HG02938 (cell line): ENCODE results near the gene TMEM9B.
"Not testable (repeated sequence)": the region's sequence is repeated elsewhere in the genome, so short reads cannot be mapped to it uniquely, and the experiment has no call there.

ENCODE experiments used
- ATAC-seq: cut with Tn5 transposase; IDR thresholded peaks from one replicate; pipeline ENCODE4 v1.9.1; 2021; ENCODE audit warnings: mild to moderate bottlenecking, moderate library complexity; ENCODE audit not compliant: unreplicated experiment

Gene TMEM9B

DNA sequence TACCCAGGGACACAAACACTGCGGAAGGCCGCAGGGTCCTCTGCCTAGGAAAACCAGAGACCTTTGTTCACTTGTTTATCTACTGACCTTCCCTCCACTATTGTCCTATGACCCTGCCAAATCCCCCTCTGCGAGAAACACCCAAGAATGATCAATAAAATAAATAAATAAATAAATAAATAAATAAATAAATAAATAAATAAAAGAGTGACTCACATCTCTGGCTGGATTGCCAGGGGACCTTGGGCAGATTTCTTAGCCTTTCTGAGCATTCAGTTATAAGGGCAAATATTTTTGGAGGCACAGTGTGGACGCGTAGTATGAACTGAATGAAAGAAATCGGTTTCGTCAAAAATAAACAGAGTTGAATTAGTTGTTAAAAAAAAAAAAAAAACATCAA lies 15.1 kb upstream of the TMEM9B start:
- ATAC-seq, result not testable (repeated sequence)

DNA sequence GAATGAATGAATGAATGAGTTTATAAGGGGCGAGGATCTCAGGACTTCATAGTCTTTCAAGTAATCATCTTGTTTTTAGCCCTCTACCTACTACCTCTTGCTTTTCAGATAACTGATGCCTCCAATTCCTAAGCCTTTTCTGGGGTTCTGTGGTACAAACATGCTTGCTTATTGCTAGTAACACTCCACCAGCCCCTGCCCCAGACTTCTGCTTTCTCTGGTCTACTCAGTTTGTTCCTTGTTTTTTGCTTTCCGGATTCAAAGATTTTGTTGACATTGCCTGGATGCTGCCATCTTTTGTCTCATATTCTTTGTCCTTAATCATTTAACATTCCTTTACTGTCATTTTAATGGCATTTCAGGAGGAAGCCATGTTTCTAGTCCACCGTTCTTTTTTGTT lies 8.9 kb upstream of the TMEM9B start:
- no peak for ATAC-seq

DNA sequence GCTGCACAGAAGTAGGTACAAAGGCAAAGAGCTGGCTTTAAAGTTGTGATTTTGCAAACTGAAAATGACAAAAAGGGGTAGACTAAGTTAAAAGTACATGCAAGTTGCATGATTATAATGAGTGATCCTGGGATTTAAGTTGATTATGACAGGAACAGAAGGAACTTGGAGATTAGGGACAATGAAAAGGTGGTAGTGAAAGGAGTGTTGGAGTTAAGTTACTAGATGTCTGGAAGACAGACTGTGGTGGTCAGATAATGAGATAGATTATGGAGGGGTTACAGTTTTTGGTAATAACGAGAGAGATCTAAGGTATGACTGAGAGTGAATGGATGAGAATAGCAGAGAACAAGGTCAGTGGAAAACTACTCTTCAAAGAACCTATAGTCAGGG lies 7.7 kb upstream of the TMEM9B start:
- no peak for ATAC-seq

DNA sequence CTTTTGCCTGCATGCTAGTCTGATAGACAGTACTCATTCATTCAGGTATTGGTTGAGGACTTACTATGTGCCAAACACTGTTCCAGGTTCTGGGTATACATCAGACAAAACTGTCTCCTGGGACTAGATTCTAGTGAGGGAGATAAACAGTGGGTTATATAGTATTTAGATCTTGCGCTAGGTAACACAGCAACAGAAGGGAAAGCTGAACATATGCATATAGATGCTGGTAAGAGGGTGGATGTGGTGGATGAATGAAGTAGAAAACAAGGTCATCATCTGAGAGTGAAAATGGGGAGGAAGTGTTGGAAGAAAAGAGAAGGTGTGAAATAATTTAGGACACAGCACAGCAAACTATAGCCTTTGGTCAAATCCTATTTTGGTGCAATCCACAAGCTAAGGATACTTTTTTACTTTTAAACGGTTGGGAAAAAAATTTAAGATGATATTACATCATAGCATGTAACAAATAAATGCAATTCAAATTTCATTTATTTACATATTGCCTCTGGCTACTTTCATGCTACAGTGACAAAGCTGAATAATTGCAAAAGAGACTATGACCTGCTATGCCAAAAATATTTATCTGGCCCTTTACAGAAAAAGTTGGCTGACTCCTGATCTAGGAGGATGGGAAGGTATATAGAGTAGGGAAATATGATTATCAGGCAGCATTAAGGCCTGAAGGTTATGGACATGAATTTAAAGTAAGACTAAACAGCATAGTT lies 7.1 kb upstream of the TMEM9B start:
- ATAC-seq, result no peak

DNA sequence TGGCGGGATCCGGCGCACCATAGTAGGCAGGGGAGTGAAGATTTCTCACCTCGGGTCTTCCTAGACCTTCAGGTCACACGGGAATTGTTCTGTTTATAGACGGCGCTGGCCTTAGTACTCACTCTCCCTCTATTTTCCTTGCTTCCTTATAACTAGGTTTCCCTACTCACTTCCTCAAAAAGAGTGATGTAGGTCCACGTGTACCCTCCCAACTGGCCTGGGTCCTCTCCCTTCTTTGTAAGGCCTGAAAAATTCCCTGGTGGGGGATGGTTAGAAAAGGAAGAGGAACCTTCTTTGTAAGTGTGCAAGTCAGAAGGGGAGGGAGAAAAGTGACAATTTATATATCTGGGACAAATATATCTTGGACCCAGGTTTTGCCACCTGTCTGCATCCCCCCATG lies 2.9 kb upstream of the TMEM9B start:
- no peak for ATAC-seq

DNA sequence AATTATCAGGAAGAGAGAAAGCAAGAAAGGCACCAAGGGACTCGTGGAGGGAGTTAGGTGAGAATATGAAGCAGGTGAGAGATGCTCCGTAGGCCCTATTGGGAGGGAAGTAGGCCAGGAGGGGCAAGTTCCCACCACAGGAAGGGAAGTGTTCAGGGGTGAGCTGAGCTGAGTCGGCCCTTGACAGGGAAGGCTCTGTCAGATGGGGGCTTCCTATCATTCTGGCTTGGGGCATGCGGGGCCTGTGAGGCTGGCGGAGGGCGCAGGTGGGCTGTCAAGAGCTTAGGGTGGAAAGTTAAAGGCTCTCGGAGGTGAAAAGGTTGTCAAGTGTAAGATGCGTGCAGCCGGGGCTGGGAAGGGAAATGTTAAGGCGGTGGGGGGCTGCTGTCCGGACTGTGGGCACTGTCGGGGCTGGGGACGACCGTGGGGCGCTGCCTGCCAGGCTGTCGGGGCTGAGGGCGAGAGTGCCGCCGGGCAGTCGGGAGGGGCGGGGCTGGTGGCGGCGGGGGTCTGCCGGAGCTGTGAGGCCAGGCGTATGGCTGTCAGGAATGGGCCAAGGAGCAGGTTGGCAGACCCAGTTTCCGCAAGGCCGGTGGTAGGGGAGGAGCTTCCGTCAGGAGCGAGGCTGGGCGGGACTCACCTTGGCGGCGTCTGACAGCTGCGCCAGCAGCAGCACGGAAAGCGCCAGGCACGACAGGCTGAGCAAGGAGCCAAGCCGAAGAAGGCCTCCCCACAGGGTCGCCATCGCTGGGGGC lies 496 bp downstream of the TMEM9B start:
- ATAC-seq, result peak; percentile 56

DNA sequence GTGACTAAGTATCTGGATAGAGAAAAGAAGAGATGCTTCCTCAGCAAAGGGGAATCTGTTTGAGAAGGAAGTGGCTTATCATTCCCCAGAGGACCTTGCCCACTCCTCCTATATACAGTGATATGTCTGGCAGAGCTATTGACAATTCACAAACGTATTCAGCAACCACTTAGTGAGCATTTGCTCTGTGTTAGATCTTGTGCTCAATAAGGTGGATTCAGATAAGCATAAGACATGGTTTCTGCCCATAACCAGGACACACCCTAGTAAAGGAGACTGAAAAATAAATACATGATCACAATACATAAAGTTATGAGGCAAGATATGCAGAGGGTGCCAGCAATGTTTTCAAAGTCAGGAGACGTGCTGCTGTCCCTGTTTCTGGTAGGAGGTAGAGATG lies 1.4 kb downstream of the TMEM9B start:
- no peak for ATAC-seq

DNA sequence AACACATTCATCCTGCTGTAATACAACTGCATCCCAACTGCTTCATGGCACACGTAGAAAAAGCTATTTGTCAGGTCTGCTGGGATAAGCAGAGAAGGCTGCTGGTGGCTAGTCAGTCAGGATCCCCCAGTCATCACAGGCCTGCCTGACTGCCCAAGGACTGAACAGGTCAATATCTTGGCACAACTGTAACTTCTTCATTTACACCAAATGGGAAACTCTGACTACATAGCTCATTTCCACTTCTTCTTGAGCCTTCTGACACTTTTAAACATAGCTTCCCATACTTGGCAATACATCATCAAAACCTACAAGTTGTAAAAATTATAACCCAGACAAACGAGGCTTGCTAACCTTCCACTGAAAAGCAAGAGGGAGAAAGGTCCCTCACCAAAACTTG lies 2.8 kb downstream of the TMEM9B start:
- ATAC-seq, result no peak

DNA sequence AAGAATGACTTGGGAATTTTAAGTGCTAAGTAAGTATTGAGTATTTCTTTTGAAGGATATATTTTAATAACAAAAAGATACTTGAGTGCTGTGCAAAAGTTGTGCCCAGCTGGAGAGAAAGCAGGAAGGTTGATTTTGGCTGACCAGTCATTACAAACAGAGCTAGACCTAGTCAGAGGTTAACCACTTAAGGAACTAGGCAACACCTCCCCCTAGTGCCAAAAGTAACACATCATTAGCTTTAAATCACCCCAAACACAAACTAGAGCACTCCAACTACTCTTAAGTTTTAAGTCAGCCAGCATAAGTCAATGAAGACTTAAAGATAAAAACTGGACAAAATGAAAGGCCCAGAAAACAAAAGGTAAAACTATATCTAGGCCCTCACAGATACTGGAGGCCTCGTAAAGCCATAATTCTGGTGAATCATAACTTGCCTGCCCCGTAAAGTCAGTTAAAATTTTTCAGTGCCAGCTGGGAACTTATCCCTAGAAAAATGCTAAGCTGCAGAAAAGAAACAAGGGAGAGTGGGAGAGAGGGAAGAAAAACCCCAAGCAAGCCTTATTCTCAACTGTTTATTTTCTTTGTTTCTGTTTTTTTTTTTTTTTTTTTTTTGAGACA lies 4.6 kb downstream of the TMEM9B start:
- ATAC-seq, result no peak

DNA sequence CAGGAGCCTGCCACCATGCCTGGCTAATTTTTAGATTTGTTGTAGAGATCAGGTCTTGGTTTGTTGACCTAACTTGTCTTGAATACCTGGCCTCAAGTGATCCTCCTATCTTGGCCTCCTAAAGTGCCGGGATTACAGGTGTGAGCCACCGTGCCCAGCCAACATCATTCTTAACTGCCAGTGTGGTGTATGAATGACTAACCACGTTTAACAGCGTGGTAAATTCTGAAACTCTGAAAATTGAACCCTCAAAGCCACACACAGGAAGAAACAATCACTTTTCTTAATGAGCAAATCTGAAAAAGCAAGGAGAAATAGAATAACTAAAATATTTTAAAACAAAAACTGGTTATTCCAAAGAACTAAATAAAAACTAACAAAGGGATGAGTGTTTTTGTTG lies 7.4 kb downstream of the TMEM9B start:
- ATAC-seq, result no peak

DNA sequence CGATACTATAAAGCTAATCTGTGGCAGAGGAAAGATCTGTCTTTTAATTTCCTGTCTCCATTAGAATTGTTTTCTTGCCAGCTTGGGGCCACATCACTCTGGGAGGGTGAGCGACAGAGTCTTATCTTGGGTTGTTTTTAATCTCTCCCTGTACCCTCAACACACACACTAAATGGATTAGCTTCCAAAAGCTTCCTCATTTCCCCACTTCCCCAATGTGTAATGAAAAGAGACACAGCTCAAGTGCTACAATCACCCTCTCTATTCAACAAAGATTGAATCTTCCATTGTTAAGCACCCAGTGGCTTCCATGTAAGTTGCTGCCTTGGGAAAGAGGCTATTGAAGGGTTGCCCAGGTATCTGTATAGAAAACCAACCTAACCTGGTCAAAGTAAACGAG lies 15.4 kb downstream of the TMEM9B start:
- ATAC-seq, result no peak

DNA sequence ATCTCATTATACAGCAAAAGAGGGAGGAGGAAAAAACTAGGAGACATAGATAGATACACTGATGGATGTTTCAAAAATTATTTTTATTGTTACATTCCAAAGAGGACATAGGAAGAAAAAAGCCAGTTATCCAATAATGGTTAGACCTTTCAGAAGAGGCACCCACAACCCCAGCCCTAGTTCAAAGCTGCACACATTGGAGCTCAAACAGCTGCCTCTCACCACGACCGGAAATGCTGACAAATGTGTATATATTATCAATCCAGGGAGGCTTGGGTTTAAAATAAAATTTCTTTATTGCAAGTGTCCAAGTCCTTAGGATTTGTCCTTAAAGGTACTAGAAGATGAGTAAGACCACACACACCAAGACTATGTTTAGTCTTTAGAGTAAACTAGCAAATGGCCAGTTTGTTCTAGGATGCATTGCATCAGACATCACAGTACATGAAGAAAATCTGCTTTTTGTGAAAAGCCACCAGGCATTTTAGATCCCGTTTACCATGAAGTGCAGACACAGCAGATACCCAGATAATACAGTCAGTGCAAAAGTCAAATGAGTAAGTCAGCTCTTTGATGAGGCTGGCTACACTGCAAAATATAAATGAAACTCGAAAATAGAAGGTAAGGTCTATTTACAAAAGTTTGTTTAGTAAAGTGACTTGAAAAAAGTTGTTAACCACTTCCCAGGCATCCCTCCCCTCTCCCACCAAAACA lies 16.9 kb downstream of the TMEM9B start:
- ATAC-seq, result no peak

DNA sequence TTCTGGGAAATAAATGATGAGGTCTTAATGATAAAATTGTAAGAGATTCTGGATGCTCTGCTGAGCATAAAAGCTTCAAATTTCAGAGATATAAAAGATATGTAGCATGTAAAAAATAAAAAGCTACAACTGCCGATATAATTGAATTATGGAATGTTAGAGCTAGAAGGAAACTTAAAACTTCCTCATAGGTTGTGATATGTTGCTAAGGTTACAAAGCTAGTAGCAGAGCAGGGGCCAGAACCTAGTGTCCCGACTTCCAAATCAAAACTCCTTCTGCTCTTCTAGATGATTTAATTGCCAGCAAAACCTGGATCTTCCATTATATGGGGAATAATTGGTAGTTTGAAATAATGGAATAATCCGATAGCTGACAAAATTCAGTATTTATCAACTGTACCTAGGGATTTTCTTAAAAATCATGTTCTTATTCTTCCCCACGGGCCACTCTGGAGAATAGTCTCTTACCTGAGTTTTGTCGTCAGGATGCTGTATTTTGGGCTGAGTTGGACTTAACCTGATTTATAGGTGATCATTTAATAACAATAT lies 21.6 kb downstream of the TMEM9B start, which contains the start of gene ASCL3:
TSS of gene ASCL3 (minus strand) at position 499 of the 549 bp plus-strand sequence. CDS start 4,855 bp downstream, outside the sequence.
- no peak for ATAC-seq

DNA sequence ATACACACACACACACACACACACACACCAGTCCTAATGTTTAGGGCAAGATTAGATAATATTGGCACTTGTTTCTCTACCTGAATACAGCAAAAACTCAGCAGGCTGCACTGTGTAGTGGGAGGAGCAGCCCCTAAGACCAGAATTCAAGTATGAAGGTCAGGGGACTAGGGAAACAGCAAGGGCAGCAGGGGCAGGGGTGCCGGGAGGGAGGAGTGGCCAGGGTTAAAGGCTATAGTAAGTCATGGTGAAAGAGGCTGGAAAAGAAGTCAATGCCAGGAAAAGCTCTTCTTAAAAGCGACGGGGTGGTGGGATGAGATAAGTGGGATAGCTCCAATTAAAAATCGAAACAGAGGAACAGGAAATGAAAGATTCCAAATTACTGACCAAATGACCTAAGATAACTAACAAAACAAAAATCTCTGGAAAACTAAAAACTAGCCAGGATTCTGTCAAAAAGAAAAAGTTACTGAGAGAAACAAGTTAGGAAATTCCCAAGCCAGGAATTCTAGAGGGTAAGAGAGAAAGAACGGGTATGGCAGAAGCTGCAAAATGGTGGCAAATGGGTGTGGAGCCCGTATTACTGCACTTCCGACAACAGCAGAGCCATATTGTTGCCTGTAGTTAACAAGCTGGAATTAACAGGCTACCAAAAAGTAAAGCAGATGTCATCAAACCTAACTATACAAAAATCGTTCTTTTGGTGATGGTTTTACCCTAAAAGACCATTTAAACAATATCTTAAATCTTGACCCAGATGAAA lies 22.7 kb downstream of the TMEM9B start:
- no peak for ATAC-seq

DNA sequence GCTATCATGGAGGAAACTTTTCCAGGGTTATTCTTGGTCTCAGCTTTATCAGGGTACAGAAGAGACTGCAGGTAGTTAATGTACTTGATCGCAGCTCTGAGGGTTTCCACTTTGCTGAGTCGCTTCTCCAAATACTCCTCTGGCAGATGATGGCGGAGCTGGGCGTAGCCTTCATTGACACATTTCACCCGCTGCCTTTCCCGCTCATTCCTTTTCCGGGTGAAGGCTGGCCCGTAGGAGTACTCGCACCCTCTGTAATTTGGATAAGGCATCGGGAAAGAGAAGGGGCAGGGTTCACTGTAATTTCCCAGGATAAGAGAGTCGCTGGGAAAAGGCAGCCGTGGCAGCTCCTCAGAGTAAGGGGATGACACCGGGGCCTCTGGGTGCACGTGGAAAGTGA lies 26.6 kb downstream of the TMEM9B start:
- ATAC-seq, result no peak

DNA sequence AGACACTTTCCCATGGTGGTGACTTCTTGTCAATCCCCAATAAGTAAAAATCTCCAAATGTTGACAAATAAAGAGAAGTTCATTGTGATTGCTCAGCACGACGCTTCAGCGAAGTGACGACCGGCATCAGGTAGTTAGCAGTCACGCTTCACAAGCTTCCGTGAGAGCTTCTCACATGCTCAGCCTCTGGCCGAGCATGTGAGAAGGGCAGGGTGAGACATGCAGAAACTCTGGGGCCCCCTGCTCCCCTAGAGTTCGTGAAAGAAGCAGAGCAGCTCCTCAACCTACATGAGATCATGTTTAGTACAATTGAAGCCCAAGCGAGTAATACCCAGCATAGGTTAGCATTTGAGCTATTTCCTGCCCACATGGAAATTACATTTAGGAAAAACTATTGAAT lies 27.1 kb downstream of the TMEM9B start:
- ATAC-seq, result no peak

DNA sequence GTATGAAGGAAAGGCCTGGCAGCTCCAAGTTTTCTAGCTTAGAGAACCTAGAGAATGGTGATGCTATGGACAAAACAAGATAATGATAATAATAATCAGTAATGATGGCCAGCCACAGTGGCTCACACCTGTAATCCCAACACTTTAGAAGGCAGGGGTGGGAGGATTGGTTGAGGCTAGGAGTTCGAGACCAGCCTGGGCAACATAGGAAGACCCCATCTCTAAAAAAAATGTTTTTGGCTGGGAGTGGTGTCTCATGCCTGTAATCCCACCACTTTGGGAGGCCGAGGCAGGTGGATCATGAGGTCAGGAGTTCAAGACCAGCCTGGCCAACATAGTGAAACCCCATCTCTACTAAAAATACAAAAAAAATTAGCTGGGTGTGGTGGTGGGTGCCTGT lies 28.5 kb downstream of the TMEM9B start:
- not testable (repeated sequence) for ATAC-seq

DNA sequence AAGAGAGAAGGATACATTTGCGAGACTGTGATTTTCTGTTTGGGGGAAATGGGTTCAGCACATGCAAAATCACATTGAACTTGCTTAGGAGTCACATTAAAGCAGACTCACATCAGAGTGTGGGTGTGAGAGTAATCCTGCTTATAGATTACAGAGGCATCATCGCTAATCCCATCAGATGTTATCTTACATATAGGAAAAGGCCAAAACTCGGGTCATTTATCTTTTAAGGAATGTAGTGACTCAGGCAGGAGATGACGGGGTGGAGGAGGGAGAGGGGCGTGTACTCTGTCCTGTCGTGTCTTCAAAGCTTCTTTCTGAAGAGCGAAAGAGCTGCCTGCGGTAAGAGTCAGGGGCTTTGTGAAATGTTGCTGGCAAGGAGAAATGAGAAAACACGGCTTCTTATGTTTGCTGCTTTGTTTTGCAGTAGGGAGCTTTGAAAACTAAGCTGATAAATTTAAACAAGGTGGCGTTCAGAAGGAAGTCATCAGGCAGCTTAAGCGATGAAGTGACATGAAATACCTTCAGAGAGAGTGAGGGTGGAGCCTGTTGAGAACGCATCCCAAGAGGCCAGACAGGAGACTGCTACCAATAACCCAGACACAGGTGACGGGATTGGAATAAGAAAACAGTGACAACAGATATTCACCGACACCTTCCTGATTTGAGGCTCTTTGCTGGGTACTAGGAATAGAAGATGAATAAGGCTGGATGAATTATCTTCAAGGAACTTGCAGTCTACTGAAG lies 29.3 kb downstream of the TMEM9B start:
- ATAC-seq, result no peak

DNA sequence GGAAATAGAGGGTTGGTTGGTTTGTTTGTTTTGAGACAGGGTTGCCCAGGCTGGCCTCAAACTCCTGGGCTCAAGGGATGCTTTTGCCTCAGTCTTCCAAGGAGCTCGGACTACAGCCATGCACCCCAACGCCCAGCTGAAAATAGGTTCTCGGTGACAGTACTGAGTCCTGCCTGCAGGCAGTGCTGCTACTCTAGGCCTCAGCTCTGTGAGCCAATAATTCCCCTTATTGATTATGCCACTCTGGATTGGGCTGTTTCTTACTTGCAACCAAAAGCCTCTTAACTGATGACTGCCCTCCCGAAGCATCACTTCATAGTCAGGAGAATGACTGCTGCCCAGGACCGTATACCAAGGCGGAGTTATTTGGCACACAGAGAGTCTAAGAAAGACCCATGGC lies 30.3 kb downstream of the TMEM9B start:
- no peak for ATAC-seq
